ENCODE results near the gene MTFMT. TPM values are rescaled to one million over a fixed set of nuclear protein-coding genes. Genes with fewer than 3 reads are reported as not detected.

Gene MTFMT
- total and polyA plus RNA-seq, 4 donors, result 5.0 to 15.0 (median 11.3) TPM

DNA sequence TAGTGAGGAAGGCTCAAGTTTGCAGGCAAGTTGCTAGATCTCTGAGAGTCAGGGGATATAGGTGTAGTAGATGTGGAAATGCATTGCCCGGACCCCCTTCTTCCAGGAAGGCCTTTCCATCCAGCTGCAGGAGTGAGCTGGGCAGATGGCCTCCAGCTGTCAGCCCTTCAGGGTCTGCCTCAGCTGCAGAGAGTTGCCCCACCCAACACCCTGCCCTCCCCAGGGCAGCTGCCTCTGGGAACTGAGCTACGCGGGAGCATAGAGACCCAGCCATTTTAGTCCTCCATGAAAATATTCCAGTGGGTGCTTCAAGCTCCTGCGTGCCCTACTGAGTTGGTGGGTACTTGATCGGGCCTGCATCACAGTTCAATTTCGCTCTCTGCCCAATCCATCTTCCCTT is 69.3 kb downstream of the MTFMT start:
- Histone ChIP-seq H3K36me3 (ENCODE audit: control insufficient read depth in 4 of 4, insufficient read depth in 4 of 4, low read length in 4 of 4) (peaks cover 47 to 59% (median 56%) of the 10 kb centered on the region in 4 donors), H3K27me3 (ENCODE audit: control insufficient read depth in 3 of 3, insufficient read depth in 3 of 3, low read length in 2 of 3) (no peaks in the 10 kb centered on the region), H3K9me3 (ENCODE audit: control insufficient read depth in 4 of 4, insufficient read depth in 3 of 4, low read length in 3 of 4) (no peaks in the 10 kb centered on the region), H3K9ac (ENCODE audit: insufficient read depth in 1 of 2, low read length in 2 of 2) (no peak overlapping the region), H3K27ac (ENCODE audit: low read depth in 1 of 2, low read length in 1 of 2) (no peak overlapping the region), H3K4me1 (ENCODE audit: control insufficient read depth in 5 of 5, insufficient read depth in 5 of 5, low read length in 5 of 5) (no peaks in the 10 kb centered on the region), H3K4me3 (no peak overlapping the region)
- DNase-seq (no peak), ATAC-seq (ENCODE audit: insufficient read depth, low FRiP score) (no peak)
- TF ChIP-seq, protein P1, sequence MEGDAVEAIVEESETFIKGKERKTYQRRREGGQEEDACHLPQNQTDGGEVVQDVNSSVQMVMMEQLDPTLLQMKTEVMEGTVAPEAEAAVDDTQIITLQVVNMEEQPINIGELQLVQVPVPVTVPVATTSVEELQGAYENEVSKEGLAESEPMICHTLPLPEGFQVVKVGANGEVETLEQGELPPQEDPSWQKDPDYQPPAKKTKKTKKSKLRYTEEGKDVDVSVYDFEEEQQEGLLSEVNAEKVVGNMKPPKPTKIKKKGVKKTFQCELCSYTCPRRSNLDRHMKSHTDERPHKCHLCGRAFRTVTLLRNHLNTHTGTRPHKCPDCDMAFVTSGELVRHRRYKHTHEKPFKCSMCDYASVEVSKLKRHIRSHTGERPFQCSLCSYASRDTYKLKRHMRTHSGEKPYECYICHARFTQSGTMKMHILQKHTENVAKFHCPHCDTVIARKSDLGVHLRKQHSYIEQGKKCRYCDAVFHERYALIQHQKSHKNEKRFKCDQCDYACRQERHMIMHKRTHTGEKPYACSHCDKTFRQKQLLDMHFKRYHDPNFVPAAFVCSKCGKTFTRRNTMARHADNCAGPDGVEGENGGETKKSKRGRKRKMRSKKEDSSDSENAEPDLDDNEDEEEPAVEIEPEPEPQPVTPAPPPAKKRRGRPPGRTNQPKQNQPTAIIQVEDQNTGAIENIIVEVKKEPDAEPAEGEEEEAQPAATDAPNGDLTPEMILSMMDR (IDR thresholded peaks at IDR 0.05; ENCODE audit: control extremely low read depth, extremely low read depth), result no peak
- 99 to 100% methylated on average over 6 of the region's 6 CpGs for WGBS, 2 donors

DNA sequence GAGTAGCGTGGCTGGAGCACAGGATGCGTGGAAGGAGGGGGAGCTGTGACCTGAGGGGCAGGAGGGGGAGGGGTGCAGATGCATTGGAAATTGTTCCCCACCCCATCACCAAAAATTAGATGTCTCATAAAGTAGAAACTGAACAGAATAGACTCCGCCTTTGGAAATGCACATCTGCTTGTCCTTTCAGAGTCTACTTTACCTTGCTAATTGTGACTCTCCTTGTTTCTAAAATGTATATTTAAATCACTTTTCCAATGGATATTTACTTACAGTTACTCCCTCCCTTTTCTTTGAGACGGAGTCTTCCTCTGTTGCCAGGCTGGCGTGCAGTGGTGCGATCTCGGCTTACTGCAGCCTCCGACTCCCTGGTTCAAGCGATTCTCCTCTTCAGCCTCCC is 70.3 kb downstream of the MTFMT start:
- Histone ChIP-seq H3K4me3 (no peak overlapping the region), H3K36me3 (ENCODE audit: control insufficient read depth in 4 of 4, insufficient read depth in 4 of 4, low read length in 4 of 4) (peaks cover 39 to 52% (median 50%) of the 10 kb centered on the region in 4 donors), H3K27ac (ENCODE audit: low read depth in 1 of 2, low read length in 1 of 2) (no peak overlapping the region), H3K9ac (ENCODE audit: insufficient read depth in 1 of 2, low read length in 2 of 2) (no peak overlapping the region), H3K9me3 (ENCODE audit: control insufficient read depth in 4 of 4, insufficient read depth in 3 of 4, low read length in 3 of 4) (no peaks in the 10 kb centered on the region), H3K27me3 (ENCODE audit: control insufficient read depth in 3 of 3, insufficient read depth in 3 of 3, low read length in 2 of 3) (no peaks in the 10 kb centered on the region), H3K4me1 (ENCODE audit: control insufficient read depth in 5 of 5, insufficient read depth in 5 of 5, low read length in 5 of 5) (no peaks in the 10 kb centered on the region)
- DNase-seq, result no peak
- WGBS, 2 donors, result 99% methylated on average over 9 of the region's 9 CpGs
- ATAC-seq (ENCODE audit: insufficient read depth, low FRiP score), result no peak
- TF ChIP-seq, protein P1 (IDR thresholded peaks at IDR 0.05; ENCODE audit: control extremely low read depth, extremely low read depth), result no peak

DNA sequence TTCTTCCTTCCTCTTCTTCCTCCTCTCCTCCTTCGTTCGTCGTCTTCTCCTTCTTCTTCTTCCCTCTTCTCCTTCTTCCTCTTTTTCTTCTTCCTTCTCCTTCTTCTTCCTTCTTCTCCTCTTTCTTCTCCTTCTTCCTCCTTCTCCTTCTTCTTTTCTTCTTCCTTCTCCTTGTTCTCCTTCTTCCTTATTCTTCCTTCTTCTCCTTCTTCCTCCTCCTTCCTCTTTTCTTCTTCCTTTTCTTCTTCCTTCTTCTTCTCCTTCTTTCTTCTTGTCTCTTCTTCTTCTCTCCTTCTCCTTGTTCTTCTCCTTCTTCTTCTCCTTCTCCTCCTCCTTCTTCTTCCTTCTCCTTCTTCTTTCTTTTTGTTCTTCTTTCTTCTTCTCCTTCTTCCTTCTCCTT is 75.0 kb downstream of the MTFMT start:
- Histone ChIP-seq H3K4me3 (no peak overlapping the region), H3K27ac (ENCODE audit: low read depth in 1 of 2, low read length in 1 of 2) (no peak overlapping the region), H3K27me3 (ENCODE audit: control insufficient read depth in 3 of 3, insufficient read depth in 3 of 3, low read length in 2 of 3) (no peaks in the 10 kb centered on the region), H3K4me1 (ENCODE audit: control insufficient read depth in 5 of 5, insufficient read depth in 5 of 5, low read length in 5 of 5) (no peaks in the 10 kb centered on the region), H3K36me3 (ENCODE audit: control insufficient read depth in 4 of 4, insufficient read depth in 4 of 4, low read length in 4 of 4) (peaks cover 15 to 27% (median 23%) of the 10 kb centered on the region in 4 donors), H3K9ac (ENCODE audit: insufficient read depth in 1 of 2, low read length in 2 of 2) (no peak overlapping the region), H3K9me3 (ENCODE audit: control insufficient read depth in 4 of 4, insufficient read depth in 3 of 4, low read length in 3 of 4) (no peaks in the 10 kb centered on the region)
- TF ChIP-seq, protein P1 (IDR thresholded peaks at IDR 0.05; ENCODE audit: control extremely low read depth, extremely low read depth), result no peak
- WGBS, 2 donors, result 42 to 52% methylated on average over 2 to 3 of the region's 3 CpGs
- ATAC-seq (ENCODE audit: insufficient read depth, low FRiP score), result no peak
- no peak for DNase-seq

DNA sequence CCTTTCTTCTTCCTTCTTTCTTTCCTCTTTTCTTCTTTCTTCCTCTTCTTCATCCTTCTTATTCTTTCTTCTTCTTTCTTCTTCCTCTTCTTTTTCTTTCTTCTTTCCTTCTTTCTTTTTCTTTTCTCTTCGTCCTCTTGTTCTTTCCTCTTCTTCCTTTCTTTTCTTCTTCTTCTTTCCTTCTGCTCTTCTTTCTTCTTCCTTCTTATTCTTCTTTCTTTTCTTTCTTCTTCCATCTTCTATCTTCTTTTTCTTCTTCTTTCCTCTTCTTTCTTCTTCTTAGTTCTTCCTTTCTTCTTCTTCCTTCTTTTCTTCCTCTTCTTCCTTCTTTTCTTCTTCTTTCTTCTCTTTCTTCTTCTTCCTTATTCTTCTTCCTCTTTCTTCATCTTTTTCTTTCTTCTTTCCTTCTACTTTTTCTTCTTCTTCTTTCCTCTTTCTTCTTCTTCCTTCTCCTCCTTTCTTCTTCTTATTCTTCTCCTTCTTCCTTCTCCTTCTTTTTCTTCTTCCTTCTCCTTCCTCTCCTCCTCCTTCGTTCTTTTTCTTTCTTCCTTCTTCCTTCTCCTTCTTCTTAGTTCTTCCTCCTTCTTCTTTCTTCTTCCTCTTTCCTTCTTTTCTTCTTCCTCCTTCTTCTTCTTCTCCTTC is 77.5 kb downstream of the MTFMT start:
- no peak for DNase-seq
- peaks cover 8 to 15% (median 13%) of the 10 kb centered on the region in 4 donors for H3K36me3 ChIP-seq (ENCODE audit: control insufficient read depth in 4 of 4, insufficient read depth in 4 of 4, low read length in 4 of 4)
- TF ChIP-seq, protein P1 (IDR thresholded peaks at IDR 0.05; ENCODE audit: control extremely low read depth, extremely low read depth), result no peak
- H3K4me3 ChIP-seq, result no peak overlapping the region
- no peak overlapping the region for H3K27ac ChIP-seq (ENCODE audit: low read depth in 1 of 2, low read length in 1 of 2)
- no peaks in the 10 kb centered on the region for H3K27me3 ChIP-seq (ENCODE audit: control insufficient read depth in 3 of 3, insufficient read depth in 3 of 3, low read length in 2 of 3)
- H3K9me3 ChIP-seq (ENCODE audit: control insufficient read depth in 4 of 4, insufficient read depth in 3 of 4, low read length in 3 of 4), result no peaks in the 10 kb centered on the region
- no peak for ATAC-seq (ENCODE audit: insufficient read depth, low FRiP score)
- 80 to 96% methylated on average over 2 of the region's 2 CpGs for WGBS, 2 donors
- H3K9ac ChIP-seq (ENCODE audit: insufficient read depth in 1 of 2, low read length in 2 of 2), result no peak overlapping the region
- no peaks in the 10 kb centered on the region for H3K4me1 ChIP-seq (ENCODE audit: control insufficient read depth in 5 of 5, insufficient read depth in 5 of 5, low read length in 5 of 5)

All from lung (tissue), 12 donors.